OCI-LY3 (cell line): ENCODE data around the gene SGPP2.

Source experiments
- H2AFZ ChIP-seq: fragments of 200-600, 300-600 bp; shearing (Covaris generic); 2 replicates; pipeline ENCODE4 v1.6.0; 2014; ENCODE audit warnings: antibody characterized with exemption, low read depth, low read length
- H3K27ac ChIP-seq: fragments of 200-600, 300-600 bp; sonication (generic); 2 replicates; pipeline ENCODE4 v1.5.1; 2014; ENCODE audit warnings: mild to moderate bottlenecking, low read length, moderate library complexity, mixed read lengths
- H3K27me3 ChIP-seq: fragments of 200-600, 300-600 bp; sonication (generic); 2 replicates; pipeline ENCODE4 v1.6.1; 2014; ENCODE audit warnings: low read depth, low read length, mixed read lengths
- H3K36me3 ChIP-seq: fragments of 200-600, 300-600 bp; sonication (generic); replicated peaks from 2 replicates; pipeline ENCODE3; 2014; ENCODE audit warnings: low read depth, low read length, mixed read lengths
- H3K4me1 ChIP-seq: fragments of 300-600, 200-600 bp; sonication (generic); 2 replicates; pipeline ENCODE4 v1.6.1; 2014; ENCODE audit warnings: low read length, mixed read lengths
- H3K4me2 ChIP-seq: fragments of 200-600, 300-600 bp; sonication (generic); 2 replicates; pipeline ENCODE4 v1.6.1; 2014; ENCODE audit warnings: low read length, mixed read lengths
- H3K4me3 ChIP-seq: fragments of 300-600, 200-600 bp; sonication (generic); 2 replicates; pipeline ENCODE4 v1.5.1; 2014; ENCODE audit warnings: antibody characterized with exemption, mild to moderate bottlenecking, low read length, moderate library complexity
- H3K79me2 ChIP-seq: fragments of 300-600, 200-600 bp; shearing (Covaris generic); 2 replicates; pipeline ENCODE4 v1.6.1; 2014; ENCODE audit warnings: mild to moderate bottlenecking, low read length, mixed read lengths
- H3K9ac ChIP-seq: fragments of 300-600, 200-600 bp; shearing (Covaris generic); 2 replicates; pipeline ENCODE4 v1.6.0; 2014; ENCODE audit warnings: mild to moderate bottlenecking, low read length, moderate library complexity
- H3K9me3 ChIP-seq: fragments of 200-600, 300-600 bp; shearing (Covaris generic); 2 replicates; pipeline ENCODE4 v1.6.1; 2014; ENCODE audit warnings: low read length, mixed read lengths; ENCODE audit not compliant: insufficient read depth
- H4K20me1 ChIP-seq: fragments of 200-600, 300-600 bp; sonication (generic); 2 replicates; pipeline ENCODE4 v1.6.1; 2016; ENCODE audit warnings: low read length, mixed read lengths; ENCODE audit not compliant: insufficient read depth
- EZH2phosphoT487 ChIP-seq: fragments of 200-600 bp; shearing (Covaris generic); IDR thresholded peaks from 2 replicates; pipeline ENCODE4 v1.6.1; 2018; ENCODE audit warnings: antibody characterized with exemption, mixed run types, low read depth
- TF ChIP-seq, protein P1 (sequence below): fragments of 200-600, 300-600 bp; sonication (generic); IDR thresholded peaks from 2 replicates; pipeline ENCODE4 v1.5.1; 2014; ENCODE audit warnings: antibody characterized with exemption, low read length, low read depth

Gene SGPP2

DNA sequence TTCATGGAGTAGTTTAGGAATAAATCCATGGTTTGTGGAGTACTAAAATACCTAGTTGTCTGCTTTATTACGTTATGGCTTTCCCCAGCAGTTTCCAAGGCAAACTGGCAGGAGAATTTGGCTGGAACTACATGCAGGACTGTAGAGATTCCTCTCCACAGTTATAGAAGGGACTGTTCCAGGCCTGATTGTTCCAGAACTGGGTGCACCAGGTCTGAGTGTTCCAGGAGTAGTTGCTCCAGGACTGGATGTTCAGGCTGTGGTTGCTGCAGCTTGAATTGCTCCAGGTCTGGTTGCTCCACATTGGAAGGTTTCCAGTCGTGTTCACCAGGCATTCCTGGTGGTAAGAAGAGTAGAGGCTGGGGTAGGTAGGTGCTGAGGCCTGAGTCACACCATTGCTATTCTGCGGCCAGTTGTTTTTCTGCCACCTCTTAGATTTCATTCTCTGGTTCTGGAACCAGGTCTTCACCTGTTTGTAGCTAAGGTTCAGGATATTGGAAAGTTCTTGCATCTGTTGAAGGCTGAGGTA is 28.1 kb downstream of the SGPP2 start:
- H3K27me3 ChIP-seq = no peaks in the 10 kb centered on the region
- no peaks in the 10 kb centered on the region; the same call in 1 of the 2 replicates for H3K79me2 ChIP-seq
- peaks cover 19% of the 10 kb centered on the region for H3K4me1 ChIP-seq
- H3K4me2 ChIP-seq = no peak overlapping the region
- H3K9ac ChIP-seq = no peak overlapping the region
- no peaks in the 10 kb centered on the region for H3K9me3 ChIP-seq
- no peaks in the 10 kb centered on the region for H3K36me3 ChIP-seq
- no peaks in the 10 kb centered on the region for H4K20me1 ChIP-seq
- no peak overlapping the region for H3K4me3 ChIP-seq
- no peak overlapping the region for H3K27ac ChIP-seq
- no peak for TF ChIP-seq EZH2phosphoT487
- TF ChIP-seq, protein P1, sequence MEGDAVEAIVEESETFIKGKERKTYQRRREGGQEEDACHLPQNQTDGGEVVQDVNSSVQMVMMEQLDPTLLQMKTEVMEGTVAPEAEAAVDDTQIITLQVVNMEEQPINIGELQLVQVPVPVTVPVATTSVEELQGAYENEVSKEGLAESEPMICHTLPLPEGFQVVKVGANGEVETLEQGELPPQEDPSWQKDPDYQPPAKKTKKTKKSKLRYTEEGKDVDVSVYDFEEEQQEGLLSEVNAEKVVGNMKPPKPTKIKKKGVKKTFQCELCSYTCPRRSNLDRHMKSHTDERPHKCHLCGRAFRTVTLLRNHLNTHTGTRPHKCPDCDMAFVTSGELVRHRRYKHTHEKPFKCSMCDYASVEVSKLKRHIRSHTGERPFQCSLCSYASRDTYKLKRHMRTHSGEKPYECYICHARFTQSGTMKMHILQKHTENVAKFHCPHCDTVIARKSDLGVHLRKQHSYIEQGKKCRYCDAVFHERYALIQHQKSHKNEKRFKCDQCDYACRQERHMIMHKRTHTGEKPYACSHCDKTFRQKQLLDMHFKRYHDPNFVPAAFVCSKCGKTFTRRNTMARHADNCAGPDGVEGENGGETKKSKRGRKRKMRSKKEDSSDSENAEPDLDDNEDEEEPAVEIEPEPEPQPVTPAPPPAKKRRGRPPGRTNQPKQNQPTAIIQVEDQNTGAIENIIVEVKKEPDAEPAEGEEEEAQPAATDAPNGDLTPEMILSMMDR = no peak
- H2AFZ ChIP-seq = no peak overlapping the region

DNA sequence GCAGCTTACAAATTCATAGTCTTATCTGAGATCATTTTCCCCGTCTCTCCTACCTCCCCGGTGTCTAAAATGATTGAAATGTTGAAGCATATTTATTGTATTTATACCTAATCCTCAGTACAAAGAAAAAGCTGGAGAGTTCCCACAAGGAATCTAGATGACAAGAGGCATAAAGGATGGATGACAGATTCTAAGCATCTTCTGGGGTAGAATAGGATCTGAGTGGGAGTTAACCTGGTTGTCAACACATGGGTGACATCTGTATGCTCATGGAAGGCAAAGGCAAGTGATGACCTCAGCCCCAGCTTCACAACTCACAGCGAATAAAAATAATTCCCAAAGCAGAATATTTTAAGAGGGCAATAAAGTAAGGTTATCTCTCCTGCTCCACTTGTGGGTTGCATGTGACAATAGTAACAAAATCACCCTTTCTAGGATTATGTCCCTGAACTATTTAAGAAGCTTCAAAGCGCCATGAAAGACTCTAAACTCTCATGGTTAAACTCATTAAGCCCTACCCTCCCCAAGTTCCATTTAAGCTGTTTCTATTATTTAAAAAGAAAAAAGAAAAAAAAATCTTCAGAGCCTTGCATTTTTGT is 32.2 kb downstream of the SGPP2 start:
- Histone ChIP-seq H3K36me3 (no peaks in the 10 kb centered on the region), H3K27ac (no peak overlapping the region), H3K4me1 (peaks cover 2% of the 10 kb centered on the region), H3K9me3 (no peaks in the 10 kb centered on the region), H3K4me3 (no peak overlapping the region), H4K20me1 (no peaks in the 10 kb centered on the region), H3K9ac (no peak overlapping the region), H2AFZ (no peak overlapping the region), H3K79me2 (no peaks in the 10 kb centered on the region; the same call in 1 of the 2 replicates), H3K4me2 (no peak overlapping the region), H3K27me3 (no peaks in the 10 kb centered on the region)
- TF ChIP-seq, protein P1 = no peak
- TF ChIP-seq EZH2phosphoT487 = no peak

DNA sequence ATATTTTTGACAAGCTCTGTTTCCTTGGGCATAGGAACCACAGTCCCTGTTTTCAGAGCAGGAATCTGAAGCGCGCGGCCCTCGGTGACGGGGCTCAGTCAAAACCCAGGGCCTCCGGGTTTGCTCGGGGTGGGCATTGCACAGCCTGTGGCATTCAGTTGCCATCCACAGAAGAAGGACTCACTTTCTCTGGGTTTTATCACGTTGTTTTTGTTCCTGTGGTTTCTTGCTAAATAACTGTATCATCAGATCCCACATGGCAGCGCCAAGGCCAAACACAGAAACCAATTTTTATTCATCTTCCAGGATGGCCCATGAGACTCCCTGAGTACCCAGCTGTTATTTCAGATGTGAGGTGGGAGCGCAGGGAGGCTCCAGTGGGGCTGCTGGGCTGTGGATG is 35.6 kb downstream of the SGPP2 start:
- Histone ChIP-seq H3K9me3 (no peaks in the 10 kb centered on the region), H4K20me1 (no peaks in the 10 kb centered on the region), H3K36me3 (no peaks in the 10 kb centered on the region), H3K9ac (no peak overlapping the region), H3K27me3 (no peaks in the 10 kb centered on the region), H3K4me3 (no peak overlapping the region), H3K79me2 (no peaks in the 10 kb centered on the region), H3K27ac (no peak overlapping the region), H2AFZ (no peak overlapping the region), H3K4me2 (no peak overlapping the region), H3K4me1 (no peaks in the 10 kb centered on the region)
- TF ChIP-seq, protein P1 = no peak
- no peak for TF ChIP-seq EZH2phosphoT487

DNA sequence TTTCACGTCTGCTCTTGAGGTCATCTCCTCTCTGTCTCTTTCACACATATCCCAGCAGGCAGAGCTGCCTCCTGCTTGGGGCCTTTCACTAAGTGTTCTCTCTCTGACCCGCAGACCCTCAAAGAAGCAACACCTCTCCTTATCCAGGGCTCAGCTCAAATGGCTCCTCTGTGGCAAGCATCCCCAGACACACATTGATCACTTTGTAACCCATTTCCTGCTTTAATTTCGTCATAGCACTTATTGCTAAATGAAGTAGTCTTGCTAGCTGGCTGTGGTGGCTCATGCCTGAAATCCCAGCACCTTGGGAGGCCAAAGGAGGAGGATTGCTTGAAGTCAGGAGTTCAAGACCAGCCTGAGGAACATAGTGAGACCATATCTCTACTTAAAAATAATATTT is 41.4 kb downstream of the SGPP2 start:
- no peak overlapping the region for H3K9ac ChIP-seq
- H3K27ac ChIP-seq = no peak overlapping the region
- TF ChIP-seq, protein P1 = no peak
- TF ChIP-seq EZH2phosphoT487 = no peak
- H3K4me2 ChIP-seq = no peak overlapping the region
- H4K20me1 ChIP-seq = no peaks in the 10 kb centered on the region
- no peak overlapping the region for H2AFZ ChIP-seq
- no peaks in the 10 kb centered on the region for H3K9me3 ChIP-seq
- no peak overlapping the region for H3K4me3 ChIP-seq
- H3K36me3 ChIP-seq = no peaks in the 10 kb centered on the region
- H3K27me3 ChIP-seq = no peaks in the 10 kb centered on the region
- H3K79me2 ChIP-seq = no peaks in the 10 kb centered on the region
- H3K4me1 ChIP-seq = no peaks in the 10 kb centered on the region
